Activated gamma-delta T cell treated with Interleukin-2 at 50 U/mL for 16 hours (primary cell): ENCODE results near the gene MYT1.
"Not testable (repeated sequence)": the region's sequence is repeated elsewhere in the genome, so short reads cannot be mapped to it uniquely, and the experiment has no call there.

Source experiments
- DNase-seq: peaks from one replicate; pipeline ENCODE4 v3.0.0-alpha.2; 2020

Gene MYT1

DNA sequence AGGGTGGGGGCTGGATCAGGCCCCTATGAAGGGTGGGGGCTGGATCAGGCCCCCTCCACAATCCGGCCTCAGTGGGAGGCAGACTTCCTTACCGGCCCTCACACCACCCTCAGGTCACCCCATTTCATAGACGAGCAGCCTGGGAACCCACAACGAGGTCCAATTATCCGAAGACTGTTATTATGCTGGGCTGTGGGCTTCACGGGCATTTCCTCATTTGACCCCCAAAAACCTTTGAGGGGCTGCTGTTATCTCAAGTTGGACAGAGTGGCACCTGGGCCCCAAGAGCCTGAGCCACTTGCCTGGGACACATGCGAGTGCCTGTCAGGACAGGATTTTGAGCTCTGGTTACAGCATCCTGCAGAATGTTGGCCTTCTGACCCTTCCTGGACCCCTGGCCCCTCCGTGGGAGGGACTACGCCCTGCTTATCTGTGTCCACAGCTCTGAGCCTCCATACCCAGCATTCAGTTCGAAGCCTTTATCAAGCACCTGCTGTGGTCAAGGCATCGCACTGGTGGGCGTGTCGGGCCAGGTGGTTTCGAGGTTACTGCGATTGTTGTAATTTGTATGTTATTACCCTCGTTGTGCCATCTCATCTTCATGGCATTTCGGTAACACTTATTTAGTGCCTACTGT lies 56.8 kb downstream of the MYT1 start:
- no peak for DNase-seq

DNA sequence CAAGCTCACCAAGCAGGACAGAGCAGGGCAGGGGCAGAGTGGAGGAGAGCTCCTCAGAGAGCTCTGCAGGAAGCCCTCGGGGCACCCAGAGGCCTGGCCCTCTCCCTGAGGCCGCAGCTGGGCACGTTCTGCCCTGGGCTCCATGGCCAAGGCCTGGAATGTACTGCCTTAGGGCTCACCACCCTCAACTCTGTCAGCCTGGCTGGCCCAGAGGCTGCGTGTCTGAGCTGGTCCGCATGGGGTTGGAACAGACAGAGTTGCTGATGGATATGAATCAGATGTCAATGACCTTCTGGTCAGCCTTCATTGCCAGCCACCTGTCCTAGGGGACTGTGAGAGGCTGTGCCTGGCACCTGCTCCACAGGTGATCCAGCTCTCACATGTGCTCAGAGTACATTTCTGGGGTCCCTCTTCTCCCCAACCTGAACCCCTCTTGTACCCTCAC lies 58.1 kb downstream of the MYT1 start:
- no peak for DNase-seq

DNA sequence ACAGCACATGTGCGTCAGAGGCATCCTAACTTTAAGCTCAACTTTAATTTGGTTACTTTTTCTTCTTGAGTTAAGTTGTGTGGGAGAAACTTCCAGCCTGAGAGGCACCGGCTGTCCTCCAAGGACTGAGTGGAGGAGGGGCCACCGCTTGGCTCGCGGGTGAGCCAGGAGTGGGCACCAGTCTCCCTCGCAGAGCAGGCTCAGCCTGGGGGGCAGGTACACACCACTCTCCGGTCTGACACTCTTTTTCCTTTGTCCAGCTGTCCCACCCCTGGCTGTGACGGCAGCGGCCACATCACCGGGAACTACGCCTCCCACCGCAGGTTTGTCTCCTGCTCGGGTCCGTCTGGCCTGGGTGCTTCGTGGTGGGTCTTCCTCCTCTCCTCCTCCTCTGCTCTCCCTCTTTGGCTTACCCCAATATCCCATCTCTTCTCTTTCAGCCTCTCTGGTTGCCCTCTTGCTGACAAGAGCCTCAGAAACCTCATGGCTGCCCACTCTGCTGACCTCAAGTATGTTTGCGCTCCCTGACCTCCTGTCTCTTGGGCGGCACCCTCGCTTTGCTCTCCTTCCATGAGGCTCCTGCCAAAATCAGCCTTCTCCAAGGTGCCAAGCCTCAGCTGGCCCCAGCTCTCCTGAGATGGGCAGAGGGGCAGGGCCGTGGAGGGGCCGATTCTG lies 58.7 kb downstream of the MYT1 start:
- DNase-seq: no peak

DNA sequence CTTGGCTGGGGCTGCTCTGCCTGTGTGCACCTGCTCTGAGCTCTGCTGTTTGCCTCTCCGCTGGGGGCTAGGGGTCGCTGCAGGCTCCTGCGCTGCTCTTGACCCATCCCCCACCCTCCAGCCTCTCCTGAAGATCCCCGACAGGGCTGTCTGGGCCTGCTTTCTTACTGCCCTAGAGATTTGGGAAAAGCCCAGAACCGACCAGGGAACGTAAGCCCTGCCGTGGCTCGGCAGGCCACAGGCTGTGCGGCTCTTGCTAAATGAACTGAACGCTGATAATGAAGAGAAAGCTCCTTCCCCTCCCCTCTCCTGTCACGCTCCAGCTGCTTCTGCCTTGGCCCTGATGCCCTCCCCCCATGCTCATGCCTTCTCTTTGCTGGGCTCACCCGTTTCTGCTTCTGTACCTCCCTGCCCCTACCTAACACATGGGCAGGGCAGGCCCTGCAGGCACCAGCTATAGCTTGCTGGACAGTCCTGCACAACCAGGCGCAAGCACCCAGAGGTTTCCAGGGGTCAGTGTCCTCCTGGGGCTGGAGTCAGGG lies 59.3 kb downstream of the MYT1 start:
- no peak for DNase-seq

DNA sequence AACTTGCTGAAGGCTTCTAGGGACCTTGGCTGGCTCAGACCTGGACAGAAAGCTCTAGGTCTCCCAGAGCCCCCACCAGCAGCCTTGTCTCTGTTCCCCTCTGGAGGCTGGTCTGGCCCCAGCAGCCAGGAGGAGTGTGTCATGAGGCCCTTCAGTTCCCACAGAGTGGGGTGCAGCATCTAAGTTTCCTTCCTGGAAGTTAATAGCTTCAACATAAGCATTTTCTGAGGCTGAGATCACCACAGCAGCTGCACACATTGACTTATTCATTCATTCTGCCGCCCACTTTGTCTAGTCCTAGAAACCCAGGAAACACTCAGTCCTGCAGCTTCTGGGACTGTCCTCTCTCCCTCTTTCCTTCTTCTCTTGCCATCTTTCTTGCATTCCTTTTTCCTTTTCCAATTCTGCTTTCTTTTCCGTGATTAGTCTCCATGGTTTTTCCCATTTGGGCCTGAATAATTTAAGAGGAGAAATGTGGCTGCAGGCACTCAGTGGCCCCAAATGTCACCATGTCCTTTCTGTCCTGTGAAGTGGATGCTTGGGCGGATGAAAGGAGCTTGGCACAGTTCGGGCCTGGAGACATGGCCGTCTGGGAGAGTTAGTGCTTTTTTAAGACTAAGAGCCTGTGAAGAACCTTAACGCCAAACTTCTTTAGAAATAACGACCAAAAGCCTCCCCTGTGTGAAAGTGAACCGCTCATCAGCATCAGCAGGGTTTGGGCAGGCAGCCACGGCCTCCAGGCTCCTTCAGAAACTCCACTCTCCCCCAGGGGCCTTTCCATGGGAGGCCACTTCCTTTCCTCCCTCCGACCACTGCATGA lies 60.3 kb downstream of the MYT1 start:
- no peak for DNase-seq

DNA sequence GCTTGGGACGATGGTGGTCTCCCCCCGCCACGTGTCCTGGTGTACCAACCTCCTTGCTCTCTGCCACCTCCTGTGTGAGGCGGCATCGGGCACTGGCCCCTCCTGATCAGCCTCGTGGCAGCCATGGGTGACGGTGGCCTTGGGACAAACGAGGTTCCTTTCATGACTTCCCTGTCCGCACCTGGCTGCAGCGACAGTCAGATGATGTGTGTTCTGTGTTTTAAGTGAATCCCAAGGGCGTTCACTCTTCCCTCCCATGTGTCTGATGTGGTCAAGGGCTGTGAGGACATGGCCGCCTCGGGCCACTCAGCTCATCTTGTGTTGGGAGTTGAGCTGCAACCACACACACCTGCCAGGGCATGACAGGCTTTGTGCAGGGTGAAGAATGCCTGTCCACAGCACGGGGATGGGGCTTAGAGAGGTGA lies 60.9 kb downstream of the MYT1 start:
- no peak for DNase-seq

DNA sequence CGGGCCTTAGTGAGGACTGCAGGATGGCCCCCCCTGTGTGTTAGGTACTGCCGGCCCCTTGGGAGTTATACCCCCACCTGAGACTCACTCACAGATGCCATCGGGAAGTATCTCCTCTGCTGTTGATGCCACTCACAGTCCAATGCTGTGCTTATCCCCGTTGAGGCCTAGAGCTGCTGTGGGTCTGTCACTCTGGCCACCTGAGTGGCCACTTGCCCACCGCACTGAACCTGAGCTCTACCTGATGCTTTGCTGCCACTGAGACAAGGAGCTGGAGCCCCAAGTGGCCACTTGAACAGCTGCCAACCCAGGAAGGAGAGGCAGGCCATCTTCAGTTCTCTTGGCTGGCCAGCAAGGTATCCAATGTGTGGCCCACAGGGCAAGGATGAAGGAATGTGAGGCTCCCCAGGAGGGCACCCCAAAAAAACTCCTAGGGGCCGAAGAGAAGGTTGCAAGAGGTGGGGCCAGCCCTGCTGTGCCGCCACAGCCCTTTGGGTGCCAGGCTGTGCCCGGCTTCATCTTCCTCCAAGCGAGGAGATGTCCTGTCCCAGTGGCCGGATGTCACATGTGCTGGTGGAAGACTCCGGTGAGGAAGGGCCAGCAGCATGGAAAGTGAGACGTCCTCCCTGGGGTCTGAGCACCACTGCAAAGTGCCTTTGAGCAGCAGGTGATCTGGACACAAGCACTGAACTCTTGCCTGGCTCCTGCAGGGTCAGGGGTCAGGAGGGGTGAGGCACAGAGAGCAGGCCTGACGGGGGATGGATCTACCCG lies 61.8 kb downstream of the MYT1 start:
- DNase-seq: no peak

DNA sequence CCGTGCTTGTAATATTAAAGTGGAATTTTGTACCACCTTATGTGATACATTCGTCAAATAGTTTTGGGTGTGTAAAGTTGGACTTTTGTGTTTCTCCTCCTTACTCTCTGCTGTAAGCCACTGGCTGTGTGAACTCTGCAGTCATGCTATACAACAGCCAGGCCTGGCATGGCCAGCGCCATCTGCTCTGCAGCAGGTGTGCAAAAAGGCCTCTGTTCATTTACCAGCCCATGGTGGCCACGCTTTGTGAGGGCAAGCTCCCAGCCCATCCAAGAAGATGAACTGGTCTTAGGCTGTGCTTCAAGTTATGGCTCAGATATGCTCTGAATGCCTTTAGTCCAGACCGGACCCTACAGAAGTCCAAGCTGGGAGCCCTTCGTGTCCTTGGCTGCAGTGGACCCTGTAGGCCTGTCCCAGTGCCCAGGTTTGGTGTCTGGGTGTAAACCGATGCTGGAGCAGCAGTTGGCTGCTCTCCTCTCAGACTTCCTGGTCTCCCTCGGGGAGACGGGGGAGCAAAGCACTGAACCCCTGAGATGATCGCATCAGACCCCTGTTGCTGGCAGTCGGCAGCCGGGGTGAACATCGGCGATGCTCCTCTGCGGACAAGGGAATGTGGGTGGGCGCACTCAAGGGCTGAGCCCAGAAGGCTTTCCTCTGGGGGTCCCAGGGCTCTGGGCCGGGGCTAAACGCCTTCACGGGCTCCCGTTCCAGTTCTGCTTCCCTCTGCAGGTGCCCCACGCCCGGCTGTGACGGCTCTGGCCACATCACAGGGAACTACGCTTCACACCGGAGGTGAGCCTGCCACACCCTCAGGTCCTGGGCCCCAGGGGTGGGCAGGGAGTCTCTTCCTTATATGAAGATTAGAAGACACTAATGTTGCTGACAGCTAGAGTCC lies 62.7 kb downstream of the MYT1 start:
- DNase-seq: peak; percentile 22

DNA sequence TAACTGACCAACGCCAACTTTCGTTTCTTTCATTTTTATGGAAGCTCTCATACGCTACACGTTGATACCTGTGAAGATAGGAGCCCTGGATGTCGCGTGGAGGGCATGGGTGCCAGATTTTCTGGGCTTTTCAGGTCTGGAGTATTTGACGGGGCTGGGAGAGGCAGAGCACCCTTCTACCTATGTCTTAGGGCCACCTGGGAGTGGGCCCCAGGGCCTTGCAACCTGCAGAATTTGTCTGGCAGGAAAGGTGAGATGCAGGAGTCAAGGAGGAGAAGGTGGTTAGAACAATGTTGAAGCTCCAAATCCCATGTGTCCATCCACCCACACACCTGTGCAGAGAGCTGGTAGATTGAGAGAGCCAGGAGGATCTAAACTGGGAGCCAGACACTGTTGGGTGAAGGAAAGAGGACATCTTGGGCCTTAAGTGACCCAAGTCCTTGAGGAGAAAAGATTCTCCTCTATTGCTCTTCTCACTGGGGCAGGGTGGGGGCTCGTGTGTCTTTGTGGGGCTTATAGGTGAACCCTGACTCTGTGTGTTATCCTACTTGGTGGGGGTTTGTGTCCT lies 63.9 kb downstream of the MYT1 start:
- DNase-seq: no peak

DNA sequence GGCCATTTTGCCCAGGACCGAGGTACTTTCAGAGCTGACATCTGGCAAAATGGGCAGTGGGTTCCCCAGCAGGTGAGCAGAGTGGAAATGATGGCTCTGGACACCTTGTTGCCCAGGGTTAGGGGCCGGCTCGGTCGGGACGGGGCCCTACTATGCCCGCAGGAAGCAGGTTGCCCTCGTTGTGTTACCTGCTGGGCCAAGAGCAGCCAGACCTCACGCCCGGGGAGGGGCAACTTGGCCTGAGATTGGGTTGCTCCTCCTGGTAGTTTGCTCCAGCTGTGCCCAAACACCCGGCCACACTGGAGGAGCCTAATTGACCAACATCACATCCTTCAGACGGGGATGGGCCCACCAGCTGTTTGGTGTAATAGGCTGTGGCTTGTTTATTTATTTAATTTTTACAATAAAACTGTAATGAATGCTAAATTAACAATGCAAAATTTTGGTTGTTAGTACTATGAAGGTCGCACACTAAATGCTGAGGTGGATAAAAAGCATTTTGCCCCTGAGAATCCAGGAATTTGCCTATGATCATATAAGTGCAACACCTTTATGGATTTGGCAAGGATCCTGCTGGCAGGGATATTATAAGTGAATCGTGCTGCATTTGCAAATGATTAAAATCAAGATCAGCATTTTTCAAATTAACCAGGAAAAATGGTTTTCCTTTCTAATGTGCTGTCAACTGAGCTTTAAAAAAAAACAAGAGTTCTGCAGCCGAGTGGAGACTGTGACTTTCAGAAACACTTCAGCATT lies 64.7 kb downstream of the MYT1 start:
- DNase-seq: no peak

DNA sequence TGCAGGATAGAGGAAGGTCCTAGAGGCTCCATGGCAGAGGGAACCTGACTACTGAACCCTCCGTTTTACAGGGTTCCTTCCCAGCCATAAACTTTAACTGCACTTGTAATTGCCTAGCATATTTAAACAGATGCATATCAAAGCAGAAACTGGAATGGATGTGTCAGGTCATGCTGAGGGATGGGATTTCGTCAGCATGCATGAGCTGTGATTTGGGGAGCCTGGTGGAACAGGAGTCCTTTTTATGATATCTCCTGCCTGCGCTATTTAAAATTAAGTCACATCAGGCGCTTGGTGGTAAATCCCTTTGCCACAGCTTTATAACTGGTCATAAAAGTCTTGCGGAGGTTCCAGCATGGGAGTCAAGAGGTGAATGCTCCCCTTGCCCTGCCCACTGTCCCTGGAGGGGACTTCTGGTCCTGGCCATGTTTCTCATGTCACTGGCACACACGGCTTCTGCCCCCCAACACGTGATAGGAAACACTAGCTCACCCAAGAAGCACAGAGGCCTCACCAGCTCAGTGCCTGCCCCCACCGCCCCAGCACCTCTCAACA lies 65.3 kb downstream of the MYT1 start:
- DNase-seq: no peak

DNA sequence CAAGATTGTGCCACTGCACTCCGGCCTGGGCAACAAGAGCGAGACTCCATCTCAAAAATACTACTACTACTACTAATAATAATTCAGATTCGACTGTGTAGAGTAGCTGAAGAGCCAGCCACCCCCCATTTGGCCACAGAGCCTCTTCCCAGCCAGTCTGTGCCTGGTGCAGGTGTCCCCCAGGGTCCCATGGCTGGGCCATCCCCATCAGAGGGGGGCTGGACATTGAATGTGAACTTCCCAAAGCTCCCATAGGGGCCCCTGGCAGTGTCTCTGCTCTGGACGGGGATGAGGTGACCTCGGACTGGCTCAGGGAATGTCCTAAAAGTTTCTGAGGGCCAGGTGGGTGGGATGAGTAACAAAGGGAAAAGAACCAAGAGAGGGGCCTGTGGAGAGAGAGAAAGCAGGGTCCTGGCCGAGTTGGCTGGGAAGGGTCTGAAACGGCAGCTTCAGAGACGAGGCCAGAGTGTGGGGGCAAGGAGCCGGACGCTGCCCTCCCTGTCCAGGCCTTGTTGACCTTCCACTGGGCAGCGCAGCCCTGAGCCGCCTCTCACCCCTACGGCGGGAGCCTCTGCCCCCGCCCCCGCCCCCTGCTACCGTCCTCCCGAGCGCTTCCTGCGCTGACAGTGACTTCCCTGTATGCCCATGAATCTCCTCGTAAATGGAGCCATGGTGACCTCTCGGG lies 66.4 kb downstream of the MYT1 start:
- DNase-seq: no peak

DNA sequence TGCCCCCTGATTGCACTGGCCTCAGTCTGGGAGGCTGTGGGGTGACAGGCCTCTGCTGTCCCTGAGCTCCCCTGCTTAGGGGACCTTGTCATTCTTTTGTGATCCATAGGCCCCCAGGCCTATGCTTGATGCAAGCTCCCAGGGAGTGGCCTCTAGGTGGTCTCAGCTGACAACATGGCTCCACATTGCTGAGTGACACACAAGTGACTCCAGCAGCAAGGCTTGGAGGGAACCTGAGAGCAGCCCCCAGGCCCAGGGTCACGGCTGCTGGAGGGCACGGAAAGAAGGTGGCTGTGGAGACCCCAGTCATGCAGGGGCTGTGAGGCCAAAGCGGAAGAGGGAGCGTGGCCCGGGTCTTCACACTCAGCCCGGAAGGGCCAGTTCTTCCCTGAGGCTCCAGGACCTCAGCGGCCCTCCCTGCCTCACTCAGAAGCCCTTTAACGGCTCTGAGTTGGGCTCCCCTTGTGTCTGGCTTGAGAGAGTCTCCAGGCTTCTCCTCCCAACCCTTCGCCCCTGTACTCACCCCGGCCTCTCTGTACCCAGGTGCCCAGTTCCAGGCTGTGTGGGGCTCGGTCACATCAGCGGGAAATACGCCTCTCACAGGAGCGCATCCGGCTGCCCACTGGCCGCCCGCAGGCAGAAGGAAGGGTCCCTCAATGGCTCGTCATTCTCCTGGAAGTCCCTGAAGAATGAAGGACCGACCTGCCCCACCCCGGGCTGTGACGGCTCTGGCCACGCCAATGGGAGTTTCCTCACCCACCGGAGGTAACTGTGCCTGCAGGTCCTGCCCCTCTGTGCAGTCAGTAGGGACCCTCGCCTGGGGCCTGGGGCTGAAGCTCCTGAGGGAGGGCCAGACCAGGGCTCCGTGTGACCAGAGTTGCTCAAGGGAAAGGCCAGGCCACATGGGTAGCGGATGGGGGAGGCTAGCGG lies 67.6 kb downstream of the MYT1 start:
- no peak for DNase-seq

DNA sequence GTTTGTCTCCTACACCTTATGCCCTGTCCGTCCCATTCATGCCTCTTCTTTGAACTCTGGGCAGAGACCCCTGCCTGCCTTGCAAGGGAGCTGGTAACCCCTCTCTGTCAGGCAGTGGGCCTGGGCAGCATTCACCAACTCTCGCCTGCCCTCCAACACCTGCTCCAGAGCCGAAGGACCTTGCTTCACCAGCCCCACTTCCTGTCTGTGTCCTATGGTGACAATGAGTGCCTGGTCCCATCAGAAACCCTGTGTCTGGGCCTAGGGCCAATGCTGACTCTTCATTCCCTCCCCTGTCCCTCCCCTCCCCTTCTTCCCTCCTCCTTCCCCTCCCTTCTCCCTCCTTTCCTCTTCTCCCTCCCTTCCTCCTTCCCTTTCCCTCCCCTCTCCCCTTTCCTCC lies 68.5 kb downstream of the MYT1 start:
- DNase-seq: no peak

DNA sequence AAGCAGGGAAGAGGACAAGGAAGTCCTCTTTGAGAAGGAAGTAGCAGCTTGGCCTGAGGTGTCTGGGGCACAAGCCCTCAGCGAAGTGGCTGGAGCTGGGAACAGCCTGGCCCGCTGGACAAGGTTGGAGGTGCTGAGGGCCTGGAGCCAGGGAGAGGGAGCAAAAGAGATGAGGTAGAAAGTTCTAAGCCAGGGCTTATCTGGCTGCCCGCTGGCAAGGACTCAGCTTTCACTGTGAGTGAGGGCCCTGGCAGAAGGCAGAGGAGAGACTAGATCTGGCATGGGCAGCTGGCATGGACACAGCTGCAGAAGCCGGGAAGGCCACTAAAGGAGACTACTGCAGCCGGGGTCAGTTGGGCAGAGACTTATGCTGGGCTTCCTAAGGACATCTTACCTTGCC lies 69.5 kb downstream of the MYT1 start:
- no peak for DNase-seq

DNA sequence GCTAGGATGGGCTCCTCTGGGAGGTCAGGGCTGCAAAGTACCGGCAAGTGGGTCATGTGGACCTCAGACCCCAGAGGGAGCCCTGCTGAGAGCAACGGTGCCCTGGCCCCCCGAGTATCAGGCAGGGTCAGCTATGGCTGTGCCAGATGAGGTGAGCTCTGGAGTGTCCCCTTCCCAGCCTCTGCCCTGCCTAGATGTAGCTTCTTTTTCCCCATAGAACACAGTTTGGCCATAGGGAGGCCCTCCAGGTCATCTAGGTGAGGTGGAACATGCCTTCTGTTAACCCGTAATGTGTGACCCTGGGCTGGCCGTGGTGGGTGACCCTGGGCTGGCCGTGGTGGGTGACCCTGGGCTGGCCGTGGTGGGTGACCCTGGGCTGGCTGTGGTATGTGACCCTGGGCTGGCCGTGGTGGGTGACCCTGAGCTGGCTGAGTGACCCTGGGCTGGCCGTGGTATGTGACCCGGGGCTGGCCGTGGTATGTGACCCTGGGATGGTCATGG lies 70.1 kb downstream of the MYT1 start:
- DNase-seq: no peak

DNA sequence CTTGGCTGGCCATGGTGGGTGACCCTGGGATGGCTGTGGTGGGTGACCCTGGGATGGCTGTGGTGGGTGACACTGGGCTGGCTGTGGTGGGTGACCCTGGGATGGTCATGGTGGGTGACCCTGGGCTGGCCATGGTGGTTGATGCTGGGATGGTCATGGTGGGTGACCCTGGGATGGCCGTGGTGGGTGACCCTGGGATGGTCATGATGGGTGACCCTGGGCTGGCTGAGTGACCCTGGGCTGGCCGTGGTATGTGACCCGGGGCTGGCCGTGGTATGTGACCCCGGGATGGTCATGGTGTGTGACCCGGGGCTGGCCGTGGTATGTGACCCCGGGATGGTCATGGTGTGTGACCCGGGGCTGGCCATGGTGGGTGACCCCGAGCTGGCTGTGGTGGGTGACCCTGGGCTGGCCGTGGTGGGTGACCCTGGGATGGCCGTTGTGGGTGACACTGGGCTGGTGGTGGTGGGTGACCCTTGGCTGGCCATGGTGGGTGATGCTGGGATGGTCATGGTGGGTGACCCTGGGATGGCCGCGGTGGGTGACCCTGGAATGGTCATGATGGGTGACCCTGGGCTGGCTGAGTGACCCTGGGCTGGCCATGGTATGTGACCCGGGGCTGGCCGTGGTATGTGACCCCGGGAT lies 70.8 kb downstream of the MYT1 start:
- DNase-seq: not testable (repeated sequence)
